Large intestine (tissue), 3 donors: ENCODE measurements around the gene VSIR. TPM values are rescaled to one million over a fixed set of nuclear protein-coding genes. Genes with fewer than 3 reads are reported as not detected.
A peak's percentile ranks its signal among the peaks of the same experiment; 100 is the strongest.

Source experiments
- DNase-seq, 2 donors: peaks; one replicate each; pipeline versions ENCODE4 v3.0.0 to v3.0.0-alpha.2; 2013
- H3K27ac ChIP-seq: one replicate; pipeline ENCODE4 v1.5.1; 2013; ENCODE audit warnings: low read length
- H3K27me3 ChIP-seq: 2 replicates; pipeline ENCODE4 v1.6.1; 2013; ENCODE audit warnings: low read length; ENCODE audit not compliant: control insufficient read depth, insufficient read depth
- H3K36me3 ChIP-seq: 2 replicates; pipeline ENCODE4 v1.6.1; 2013; ENCODE audit warnings: low read length; ENCODE audit not compliant: control insufficient read depth, insufficient read depth
- H3K4me1 ChIP-seq: one replicate; pipeline ENCODE4 v1.6.1; 2013; ENCODE audit warnings: low read length; ENCODE audit not compliant: control insufficient read depth, insufficient read depth
- H3K4me3 ChIP-seq: one replicate; pipeline ENCODE4 v1.5.1; 2013; ENCODE audit warnings: low read length
- H3K9me3 ChIP-seq: one replicate; pipeline ENCODE4 v1.6.1; 2013; ENCODE audit warnings: mild to moderate bottlenecking, low read depth, low read length, moderate library complexity; ENCODE audit not compliant: control insufficient read depth
- WGBS: methylation state at CpG from one replicate; pipeline ENCODE4 v1.1.5; 2013; ENCODE audit warnings: low lambda C conversion rate; ENCODE audit not compliant: insufficient coverage; 5-methylcytosine and 5-hydroxymethylcytosine counted together
- polyA plus RNA-seq: library from polyadenylated mRNA; unstranded; fragments of 120-200 nt; gene quantifications from one replicate; pipeline ENCODE4 v1.2.1, GENCODE V29; 2013

The VSIR gene
- polyA plus RNA-seq, 1 donor = 47.9 TPM

DNA sequence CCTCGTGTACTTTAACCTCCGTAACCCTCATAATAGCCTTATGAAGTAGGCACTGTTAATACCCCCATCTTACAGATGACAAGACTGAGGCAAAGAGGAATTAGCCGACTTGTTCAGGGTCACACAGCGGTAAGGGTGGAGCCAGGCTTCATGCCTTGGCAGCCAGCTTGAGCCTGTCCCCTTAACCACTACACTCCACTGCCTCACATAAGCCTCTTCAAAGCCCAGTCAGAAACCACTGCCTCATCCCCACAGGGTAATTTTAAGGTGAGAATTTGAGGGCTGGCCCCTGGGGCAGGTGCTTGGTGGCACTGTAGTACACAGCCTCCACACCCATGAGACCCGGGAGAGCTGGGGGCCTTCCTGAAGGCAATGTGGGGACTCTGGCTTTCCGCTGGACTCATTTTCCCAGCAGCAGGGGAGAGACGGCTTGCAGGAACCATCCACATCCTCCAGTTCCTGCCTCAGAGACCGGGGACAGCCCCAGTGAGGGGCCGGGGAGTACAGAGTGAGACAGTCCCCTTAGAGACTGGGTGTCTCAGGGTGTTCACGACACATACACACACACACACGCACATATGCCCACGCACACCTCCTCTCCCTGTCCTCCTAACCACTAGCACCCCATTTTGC, 46.1 kb downstream of the VSIR start:
- Histone ChIP-seq H3K27ac (peak overlapping the region; percentile 48), H3K4me3 (no peak overlapping the region), H3K36me3 (no peaks in the 10 kb centered on the region), H3K4me1 (peaks cover 38% of the 10 kb centered on the region), H3K27me3 (no peaks in the 10 kb centered on the region), H3K9me3 (no peaks in the 10 kb centered on the region)
- no CpG with 5 or more reads among the region's 12 CpGs for WGBS
- DNase-seq = no peak

- Histone ChIP-seq H3K4me3 (no peak overlapping the region), H3K27ac (no peak overlapping the region), H3K9me3 (no peaks in the 10 kb centered on the region), H3K27me3 (no peaks in the 10 kb centered on the region), H3K36me3 (no peaks in the 10 kb centered on the region), H3K4me1 (peaks cover 38% of the 10 kb centered on the region)
- no CpG with 5 or more reads among the region's 11 CpGs for WGBS
- peak; percentile 61 to 77 for DNase-seq
Measured at GRCh38 chr10:71726580-71727104, 46.7 kb downstream of the VSIR start.

- no CpG with 5 or more reads among the region's 9 CpGs for WGBS
Measured at GRCh38 chr10:71725998-71726579, 47.2 kb downstream of the VSIR start.

DNA sequence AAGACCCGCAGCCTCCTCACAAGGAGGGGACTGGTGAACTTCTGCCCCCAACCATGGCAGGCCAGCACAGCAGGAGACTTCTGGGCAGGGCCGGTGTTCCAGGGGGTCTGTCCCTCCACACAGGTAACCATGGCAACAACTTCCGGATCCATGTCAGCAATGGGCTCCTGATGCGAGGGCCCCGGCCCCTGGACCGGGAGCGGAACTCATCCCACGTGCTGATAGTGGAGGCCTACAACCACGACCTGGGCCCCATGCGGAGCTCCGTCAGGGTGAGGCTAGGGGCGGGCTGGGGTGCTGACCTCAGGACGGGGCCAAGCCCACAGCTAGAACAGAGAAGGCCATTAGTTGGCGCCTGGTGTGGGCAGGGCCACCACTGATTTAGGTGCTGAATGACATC, 48.1 kb downstream of the VSIR start:
- Histone ChIP-seq H3K27ac (no peak overlapping the region), H3K4me3 (no peak overlapping the region), H3K36me3 (no peaks in the 10 kb centered on the region), H3K4me1 (peaks cover 41% of the 10 kb centered on the region), H3K27me3 (no peaks in the 10 kb centered on the region), H3K9me3 (no peaks in the 10 kb centered on the region)
- no CpG with 5 or more reads among the region's 14 CpGs for WGBS
- no peak for DNase-seq

More at GRCh38 chr10:71725998-71726579, 47.2 kb downstream of the VSIR start:
- Histone ChIP-seq H3K36me3 (no peaks in the 10 kb centered on the region), H3K27ac (no peak overlapping the region), H3K9me3 (no peaks in the 10 kb centered on the region), H3K4me3 (no peak overlapping the region), H3K4me1 (peaks cover 38% of the 10 kb centered on the region), H3K27me3 (no peaks in the 10 kb centered on the region)
- DNase-seq = no peak

GRCh38 chr10:71724539-71724938, 48.8 kb downstream of the VSIR start:
- peaks cover 41% of the 10 kb centered on the region for H3K4me1 ChIP-seq
- H3K36me3 ChIP-seq = no peaks in the 10 kb centered on the region
- no CpG with 5 or more reads among the region's 6 CpGs for WGBS
- H3K27ac ChIP-seq = no peak overlapping the region
- DNase-seq = no peak
- H3K4me3 ChIP-seq = no peak overlapping the region
- no peaks in the 10 kb centered on the region for H3K9me3 ChIP-seq
- H3K27me3 ChIP-seq = no peaks in the 10 kb centered on the region

- no CpG with 5 or more reads among the region's 11 CpGs for WGBS
- Histone ChIP-seq H3K4me3 (no peak overlapping the region), H3K36me3 (no peaks in the 10 kb centered on the region), H3K4me1 (peaks cover 30% of the 10 kb centered on the region), H3K27me3 (no peaks in the 10 kb centered on the region), H3K9me3 (no peaks in the 10 kb centered on the region), H3K27ac (no peak overlapping the region)
- DNase-seq = no peak
Measured at GRCh38 chr10:71723311-71723710, 50.0 kb downstream of the VSIR start.

DNA sequence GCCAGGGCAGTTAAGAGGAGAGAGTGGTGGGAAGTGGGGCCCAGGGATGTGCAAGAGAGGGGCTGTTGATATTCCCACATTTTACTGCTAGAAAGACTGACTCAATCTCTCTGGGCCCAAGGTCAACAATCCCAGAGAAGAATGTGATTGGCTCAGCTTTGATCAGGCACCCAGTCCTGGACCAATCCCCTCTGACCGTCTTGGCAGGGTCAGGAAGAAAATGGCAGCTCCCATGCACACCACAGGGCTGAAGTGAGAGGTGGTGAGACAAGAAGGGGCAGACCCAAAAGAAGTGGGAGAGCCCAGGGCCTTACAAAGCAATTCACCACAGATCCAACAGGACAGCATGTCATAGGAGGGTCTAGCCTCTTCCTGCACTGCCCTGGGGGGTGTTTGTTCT, 50.5 kb downstream of the VSIR start:
- no peak overlapping the region for H3K27ac ChIP-seq
- no peak overlapping the region for H3K4me3 ChIP-seq
- WGBS = no CpG with 5 or more reads among the region's 1 CpG
- no peaks in the 10 kb centered on the region for H3K9me3 ChIP-seq
- H3K27me3 ChIP-seq = no peaks in the 10 kb centered on the region
- H3K4me1 ChIP-seq = peaks cover 26% of the 10 kb centered on the region
- no peak for DNase-seq
- no peaks in the 10 kb centered on the region for H3K36me3 ChIP-seq

DNA sequence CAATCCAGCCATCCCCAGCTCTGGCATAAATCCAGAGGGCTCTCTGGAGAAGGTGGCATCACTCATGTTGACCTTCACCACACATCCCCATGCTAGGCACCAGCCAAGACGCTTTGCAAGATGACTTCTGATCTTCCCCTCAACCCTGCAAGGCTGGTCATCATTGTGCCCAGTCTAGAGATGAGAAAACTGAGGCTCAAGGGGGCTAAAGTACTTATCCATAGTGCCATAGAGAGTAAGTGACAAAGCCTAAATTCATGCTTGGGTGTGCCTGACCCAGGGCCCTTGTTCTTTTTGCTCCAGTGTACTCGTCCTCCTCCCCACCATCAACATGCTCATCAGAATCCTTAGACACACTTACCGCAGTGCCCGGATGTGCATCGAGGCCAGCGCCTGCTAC, 52.0 kb downstream of the VSIR start:
- no CpG with 5 or more reads among the region's 6 CpGs for WGBS
- no peak for DNase-seq
- Histone ChIP-seq H3K27me3 (no peaks in the 10 kb centered on the region), H3K4me1 (peaks cover 14% of the 10 kb centered on the region), H3K9me3 (no peaks in the 10 kb centered on the region), H3K4me3 (no peak overlapping the region), H3K27ac (no peak overlapping the region), H3K36me3 (no peaks in the 10 kb centered on the region)

DNA sequence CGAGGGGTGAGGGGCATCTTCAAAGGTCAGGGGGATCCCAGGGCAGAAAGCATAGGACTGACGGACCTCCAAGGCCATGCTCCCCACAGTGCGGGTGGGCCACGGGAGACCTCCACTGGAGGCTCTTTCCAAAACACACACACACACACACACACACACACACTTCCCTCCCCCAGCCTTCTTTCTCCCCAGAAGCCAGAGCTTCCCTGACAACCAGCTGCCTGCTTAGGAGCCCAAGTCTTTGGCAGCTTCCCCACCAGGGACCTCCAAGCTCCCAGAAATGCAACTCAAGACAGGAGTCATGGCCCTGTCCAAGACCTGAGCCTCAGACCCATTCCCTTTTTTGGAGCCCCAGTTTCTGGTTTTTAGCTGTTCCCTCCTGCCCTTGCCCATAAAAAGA, 53.0 kb downstream of the VSIR start:
- Histone ChIP-seq H3K27ac (no peak overlapping the region), H3K36me3 (no peaks in the 10 kb centered on the region), H3K4me1 (peaks cover 6% of the 10 kb centered on the region), H3K4me3 (no peak overlapping the region), H3K27me3 (no peaks in the 10 kb centered on the region), H3K9me3 (no peaks in the 10 kb centered on the region)
- WGBS = no CpG with 5 or more reads among the region's 4 CpGs
- DNase-seq = no peak

GRCh38 chr10:71719464-71720201, 53.7 kb downstream of the VSIR start, which contains the start of gene C10orf105:
Gene C10orf105 (minus strand): TSS chr10:71719778. CDS start chr10:71716337, 3,441 bp downstream.
- no peak for DNase-seq
- WGBS = no CpG with 5 or more reads among the region's 14 CpGs
- Histone ChIP-seq H3K4me3 (no peak within 1 kb of the TSS), H3K4me1 (peaks cover 6% of the 10 kb centered on the region), H3K36me3 (no peaks in the 10 kb centered on the region), H3K9me3 (no peaks in the 10 kb centered on the region), H3K27me3 (no peaks in the 10 kb centered on the region), H3K27ac (no peak within 1 kb of the TSS)
